Putamen (tissue), 1 donor: ENCODE results near the gene NPHP4.

ENCODE experiments used
- DNase-seq: peaks from one replicate; pipeline ENCODE4 v3.0.0-alpha.2; 2016; ENCODE audit warnings: low spot score

NPHP4 gene

DNA sequence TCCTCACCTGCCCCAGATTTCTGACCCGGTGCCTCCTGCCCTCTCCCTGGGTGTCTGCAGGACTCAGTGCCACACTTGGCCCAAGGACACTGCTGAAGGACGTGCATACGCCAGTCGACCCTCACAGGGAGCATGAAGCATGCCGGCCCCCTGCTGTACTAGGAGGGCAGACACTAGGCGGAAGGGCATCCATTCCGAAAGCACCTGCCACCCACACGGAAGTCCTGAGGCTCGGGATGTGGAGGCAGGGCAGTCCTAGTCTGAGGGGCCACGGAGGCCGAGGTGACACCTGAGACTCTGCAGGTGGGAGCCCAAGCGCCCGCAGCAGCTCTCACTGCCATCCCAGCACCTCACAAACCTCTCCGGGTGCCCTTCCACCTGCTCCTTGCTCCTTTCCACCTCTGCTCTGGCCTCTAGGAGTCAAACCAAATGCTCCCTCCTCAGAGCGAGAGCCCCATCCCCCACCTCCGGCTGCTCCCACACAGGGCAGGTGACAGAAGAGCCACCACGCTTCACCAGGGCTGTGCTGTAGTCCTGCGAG lies 2.4 kb downstream of the NPHP4 start:
- no peak for DNase-seq

DNA sequence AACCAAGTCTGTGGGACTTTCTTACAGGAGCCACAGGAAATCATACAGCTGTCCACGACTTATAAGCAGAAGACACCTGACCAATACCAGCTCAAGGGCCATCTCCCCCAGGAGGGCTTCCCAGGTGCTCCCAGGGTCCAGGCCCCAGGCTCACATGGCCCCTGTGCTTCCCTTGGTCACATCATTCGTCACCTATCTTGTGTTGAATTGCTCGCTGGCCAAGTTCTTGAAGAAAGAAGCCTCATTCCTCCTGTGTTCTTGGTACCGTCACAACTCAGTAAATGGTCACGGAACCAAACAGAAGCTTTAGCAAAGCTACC lies 3.0 kb downstream of the NPHP4 start:
- DNase-seq = no peak

DNA sequence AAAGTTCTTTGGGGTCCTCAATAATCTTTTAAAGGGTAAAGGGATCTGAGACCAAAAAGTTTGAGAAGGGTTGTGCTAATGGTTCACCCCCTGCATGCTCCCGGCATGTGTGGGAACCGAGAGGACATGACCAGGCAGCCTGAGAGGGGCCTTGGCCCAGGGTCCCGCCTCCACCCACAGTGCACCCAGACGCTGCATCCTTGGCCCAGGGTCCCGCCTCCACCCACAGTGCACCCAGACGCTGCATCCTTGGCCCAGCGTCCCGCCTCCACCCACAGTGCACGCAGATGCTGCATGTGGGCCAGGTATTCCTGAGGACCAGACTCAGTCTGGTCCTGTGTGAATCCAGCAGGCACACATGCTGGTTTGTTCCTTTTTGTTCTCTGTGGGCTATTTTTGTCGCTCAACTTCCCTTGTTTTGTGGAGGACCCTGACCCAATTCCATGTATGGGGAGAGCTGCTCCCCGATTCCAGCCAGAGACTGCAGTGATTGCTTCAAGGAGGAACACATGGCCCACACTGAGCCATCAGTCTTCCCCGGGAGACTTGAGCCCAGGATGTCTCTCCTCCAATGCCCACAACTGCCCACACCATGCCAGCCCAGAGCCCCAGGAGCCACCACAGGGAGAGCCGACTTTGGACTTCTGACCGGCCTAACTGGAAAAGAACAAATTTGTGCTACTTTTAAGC lies 3.5 kb downstream of the NPHP4 start:
- DNase-seq = no peak

DNA sequence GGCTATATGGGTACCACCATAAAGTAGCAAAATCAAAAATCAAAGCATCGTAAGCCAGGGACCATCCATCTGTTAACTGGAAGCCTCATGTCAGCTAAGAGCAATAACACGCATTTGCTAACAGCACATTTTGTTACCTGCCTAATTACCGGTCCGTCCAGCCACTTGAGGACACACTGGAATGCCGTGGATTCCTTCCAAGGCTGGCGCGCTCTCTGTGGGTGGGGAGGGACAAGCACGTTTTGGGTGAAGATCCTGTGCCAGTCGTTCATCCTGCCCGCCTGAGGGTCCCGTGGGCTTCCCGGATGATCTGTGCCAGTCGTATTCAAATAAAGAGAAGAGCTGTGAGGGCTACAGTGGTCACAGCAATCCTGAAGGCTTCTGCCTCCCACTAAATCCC lies 6.2 kb downstream of the NPHP4 start:
- no peak for DNase-seq

DNA sequence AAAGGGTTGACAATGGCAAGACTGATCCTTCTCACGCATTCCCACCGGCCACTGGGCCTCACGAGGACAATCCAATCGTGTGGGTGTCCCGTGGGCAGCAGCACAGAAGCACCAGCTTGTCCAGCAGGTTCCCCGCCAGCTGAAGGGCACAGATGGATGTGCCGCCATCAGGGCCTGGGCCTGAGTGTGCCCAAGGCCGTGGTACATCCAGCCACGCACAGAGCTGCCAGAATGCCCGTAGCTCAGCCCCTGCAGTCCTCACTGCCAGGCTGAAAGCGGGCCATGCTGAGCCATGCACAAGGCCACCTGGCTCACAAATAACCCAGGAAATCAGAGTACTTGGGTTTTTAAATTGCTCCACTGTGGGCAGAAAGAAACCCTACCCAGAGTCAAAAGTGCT lies 7.0 kb downstream of the NPHP4 start:
- no peak for DNase-seq

DNA sequence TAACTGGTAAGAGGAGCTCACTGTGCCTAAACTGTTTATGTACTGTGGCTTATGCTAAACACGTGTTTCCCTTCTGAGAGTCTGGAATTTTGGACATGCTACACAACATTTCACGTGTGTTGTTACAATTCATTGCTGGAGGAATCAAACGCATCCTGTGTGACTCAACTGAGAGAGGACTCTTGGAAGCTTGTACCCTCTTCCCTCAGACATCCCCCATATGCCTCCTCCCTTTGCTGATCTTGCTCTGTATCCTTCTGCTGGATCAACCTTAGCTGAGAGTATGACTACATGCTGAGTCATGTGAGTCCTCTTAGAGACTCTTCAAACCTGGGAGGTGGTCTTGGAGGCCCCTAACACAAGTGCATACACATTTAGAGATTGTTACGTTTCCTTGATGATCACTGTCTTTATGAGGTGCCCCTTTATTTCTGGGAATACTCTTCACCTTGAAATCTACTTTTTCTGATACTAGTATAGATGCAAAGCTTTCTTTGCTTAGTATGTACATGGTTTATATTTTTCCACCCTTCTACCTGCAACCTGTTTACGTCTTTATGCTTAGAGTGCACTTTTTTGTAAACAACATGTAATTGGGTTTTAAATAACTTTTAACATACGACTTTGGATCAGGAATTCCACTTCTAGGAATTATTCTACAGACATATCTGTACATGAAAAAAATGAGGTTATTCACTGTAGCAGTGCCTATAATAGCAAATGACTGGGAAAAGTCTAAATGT lies 8.7 kb downstream of the NPHP4 start:
- DNase-seq = no peak

DNA sequence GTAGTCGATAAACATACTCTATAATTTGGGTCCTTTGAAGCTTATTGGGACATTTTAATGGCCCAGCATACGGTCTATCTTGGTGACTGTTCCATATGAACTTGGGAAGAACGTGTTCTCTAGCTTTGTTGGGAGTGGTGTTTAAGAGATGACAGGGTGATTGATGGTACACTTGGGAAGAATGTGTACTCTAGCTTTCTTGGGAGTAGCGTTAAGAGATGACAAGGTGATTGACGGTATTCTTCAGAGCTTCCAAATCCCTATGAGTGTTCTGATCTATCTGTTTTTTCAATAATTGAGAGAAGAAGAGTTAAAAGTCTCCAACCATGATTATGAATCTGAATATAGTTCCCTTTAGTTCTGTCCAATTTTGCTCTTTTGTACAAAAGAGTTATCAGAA lies 9.4 kb downstream of the NPHP4 start:
- no peak for DNase-seq

DNA sequence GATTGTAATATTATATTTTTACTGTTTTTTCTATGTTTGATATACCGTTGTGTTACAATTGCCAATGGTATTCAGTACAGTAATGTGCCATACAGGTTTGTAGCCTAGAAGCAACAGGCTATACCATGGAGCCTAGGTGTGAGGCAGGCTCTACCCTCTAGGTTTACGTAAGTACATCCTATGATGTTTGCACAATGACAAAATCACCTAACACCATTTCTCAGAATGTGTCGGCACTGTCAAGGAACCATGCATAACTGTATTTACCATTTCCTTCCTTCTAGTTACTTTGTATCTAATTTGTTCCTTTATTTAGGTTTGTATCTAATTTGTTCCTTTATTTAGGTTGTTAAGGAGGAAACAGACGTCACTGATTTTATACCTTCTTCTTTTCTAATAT lies 9.9 kb downstream of the NPHP4 start:
- DNase-seq = no peak

DNA sequence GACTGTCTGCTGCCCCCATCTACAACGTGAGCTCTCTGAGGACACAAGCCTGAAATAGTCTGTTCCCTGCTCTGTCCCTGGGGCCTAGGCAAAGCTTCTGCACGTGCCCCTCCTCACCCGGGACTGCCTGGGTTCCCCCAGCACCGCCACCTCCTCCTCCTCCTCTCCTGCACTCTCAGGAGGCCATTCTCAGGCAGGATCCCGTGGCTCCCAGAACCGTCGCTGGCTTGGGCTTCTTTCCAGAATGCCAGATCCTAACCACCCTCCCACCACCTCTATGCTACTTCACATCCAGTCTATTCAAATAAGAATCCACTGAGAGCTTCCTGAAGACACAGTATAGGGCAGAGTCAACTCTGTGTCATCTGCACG lies 11.2 kb downstream of the NPHP4 start:
- no peak for DNase-seq

DNA sequence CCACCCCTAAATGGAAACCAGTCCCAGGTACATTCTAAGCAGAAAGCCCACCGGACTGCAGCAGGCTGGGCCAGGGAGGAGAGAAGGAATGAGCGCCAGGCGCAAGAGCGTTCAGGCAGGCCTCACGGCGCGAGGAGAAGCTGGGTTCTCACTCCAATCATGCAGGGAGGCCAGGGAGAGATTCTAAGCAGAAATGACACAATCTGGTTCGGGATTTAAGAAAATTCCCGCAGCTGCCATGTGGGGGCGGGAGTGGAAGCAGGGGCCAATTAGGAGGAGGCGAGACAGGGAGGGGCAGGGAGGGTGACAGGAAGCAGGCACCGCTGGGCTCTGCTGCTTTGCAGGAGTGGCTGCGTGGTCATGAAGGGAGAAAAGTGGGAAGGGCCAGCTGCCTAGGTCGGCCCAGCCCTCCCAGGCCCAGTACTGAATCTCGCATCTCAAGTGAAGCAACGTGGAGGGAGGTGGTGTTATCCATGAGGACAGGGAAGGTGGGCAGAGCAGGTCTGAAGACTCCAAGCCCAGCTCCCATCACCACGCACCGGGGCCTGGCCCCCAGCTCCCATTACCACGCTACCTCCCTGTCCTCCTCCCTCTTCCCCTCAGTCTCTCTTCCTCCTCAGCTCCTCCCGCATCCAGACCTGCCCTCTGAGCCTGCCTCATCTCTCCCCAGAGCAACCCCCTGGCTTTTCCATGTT lies 11.8 kb downstream of the NPHP4 start:
- peak; percentile 55 for DNase-seq

DNA sequence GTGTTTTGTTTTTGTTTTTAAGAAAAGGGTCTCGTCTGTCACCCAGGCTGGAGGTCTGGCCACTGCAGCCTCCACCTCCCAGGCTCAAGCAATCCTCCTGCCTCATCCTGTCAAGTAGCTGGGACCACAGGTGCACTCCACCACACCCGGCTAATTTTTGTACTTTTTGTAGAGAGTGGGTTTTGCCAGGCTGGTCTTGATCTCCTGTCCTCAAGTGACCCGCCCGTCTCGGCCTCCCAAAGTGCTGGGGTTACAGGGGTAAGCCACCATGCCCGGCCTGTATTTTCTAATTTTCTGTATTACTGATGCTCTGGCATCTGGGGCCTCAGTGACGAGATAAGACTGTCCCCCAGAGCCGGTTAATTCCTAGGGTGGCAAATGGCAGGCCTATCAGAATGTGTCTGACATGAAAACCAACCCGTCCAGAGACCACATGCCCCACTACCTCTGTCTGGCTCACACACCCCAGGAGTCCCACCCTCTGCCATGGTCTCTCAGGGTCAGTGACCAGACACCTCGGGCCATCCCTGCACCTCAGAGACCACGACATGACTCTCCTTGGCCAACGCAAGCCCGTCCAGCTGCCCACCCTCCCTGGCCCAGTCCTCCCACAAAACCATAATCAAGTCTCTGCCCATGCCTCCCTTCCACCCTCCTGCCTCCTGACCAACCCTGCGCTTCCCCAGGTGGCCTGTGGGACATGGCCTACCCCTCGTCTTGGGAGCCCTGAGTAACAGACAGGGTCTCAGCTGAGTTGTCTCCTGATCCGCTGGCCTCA lies 12.5 kb downstream of the NPHP4 start:
- DNase-seq = no peak

DNA sequence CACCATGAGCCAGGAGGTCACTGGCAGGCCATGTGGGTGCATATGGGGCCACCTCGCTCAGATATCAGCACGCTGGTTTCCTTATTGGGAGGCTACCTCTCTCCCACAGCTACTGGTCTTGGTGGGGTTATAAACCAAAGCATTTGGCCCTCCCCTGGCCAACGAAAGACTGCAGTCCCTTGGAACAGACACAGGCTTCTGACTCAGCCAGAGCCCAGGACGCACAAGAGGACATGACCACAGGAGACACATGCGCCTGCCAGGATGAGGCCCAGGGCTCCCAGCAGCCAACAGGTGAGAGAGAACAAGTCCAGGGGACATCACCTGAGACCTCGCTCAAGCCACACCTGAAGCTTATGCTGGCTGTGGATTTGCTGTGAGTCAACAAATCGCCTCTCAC lies 13.8 kb downstream of the NPHP4 start:
- DNase-seq = no peak

DNA sequence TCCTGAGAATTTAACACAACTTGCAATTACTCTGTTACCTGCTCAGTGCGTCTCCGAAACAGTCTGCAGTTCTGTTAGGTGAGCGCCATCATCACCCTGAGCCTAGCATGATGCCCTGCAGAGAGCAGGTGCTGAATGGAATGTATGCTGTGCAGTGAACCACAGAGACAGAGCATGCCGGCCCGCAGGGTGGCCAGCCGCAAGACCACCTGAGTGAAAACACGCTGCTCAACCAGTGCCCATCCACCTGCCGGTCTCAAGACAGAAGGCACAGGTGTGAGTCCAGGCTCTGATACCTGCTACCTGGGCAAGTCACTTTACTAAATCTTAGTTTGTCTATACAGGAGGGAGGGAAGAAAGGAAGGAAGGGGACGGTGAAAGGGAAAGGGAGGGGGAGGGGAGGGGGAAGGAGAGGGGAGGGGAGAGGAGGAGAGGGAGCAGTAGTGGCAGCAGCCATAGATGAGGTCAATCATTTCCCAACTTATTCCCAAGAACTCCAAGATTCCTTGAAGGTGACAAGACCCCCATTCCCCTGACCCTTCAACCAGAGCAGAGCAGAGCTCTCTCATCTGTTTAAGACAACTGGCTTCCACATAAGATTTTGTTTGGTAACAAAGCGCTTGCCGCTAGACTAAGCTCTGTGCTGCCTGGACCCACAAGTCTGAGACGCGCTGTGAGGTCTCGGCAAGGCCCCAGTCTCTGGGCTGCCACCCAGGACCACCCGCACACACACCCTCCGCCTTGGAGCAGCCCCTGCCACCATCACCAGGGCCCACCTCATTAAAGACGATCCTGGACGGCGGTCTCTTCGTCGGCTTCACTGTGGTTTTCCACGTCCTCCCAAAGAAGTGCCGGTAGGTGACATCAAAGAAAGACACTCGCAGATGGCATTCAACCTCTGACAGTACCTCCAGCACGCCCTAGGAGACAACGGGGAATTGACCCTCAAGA lies 14.5 kb downstream of the NPHP4 start:
- no peak for DNase-seq

DNA sequence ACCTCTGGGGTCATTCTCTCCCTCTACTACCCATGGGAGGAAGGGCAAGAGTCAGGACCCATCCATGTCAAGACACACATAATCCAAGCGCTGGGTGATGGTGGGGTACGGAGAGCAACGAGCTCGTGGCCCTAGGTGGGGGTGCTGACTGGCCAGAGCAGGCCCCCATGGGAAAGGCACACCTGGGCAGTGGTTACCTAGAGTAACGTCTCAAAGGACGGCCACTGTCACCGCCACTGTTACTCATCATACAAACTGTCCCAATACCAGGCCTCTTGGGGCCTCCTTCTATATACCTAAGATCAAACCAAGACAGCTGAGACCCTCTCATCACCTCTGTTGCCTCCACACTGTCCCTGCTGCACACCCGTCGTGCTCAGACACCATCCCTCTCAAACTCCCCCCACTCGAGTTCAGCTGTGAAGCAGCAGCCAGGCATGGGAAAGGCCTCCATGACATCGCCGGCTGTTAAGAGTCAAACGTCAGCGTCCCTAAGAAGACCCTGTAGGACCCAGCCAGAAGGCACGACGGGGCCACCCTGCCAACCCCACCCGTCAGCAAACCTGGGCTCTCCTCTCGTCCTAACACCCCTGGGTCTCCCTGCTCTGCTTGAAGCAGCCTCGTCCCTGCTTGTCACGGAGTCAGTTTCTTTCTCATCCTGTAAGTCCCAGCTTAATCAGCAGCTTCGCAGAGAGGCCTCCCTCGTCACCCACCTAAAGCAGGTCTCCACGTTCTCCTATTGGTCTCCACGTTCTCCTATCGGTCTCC lies 15.3 kb downstream of the NPHP4 start:
- DNase-seq = no peak

DNA sequence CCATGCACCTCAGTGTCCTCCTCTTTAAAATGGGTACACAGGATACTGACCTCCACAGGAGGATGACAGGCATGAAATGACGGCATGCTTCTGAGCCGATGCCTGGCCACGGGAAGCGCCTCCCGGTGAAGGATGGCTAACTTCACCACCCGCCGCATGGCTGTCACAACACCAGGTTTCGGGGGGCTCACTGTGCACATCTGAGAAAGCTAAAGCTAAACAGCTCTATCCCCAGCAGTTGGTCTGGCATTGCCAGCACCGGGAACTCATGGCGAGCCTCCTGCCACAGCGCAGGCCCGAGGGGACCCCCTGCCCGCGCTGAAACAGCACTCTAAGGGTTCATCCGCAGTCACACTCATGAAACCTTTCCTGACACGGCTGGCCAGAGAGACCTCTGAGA lies 16.0 kb downstream of the NPHP4 start:
- no peak for DNase-seq

DNA sequence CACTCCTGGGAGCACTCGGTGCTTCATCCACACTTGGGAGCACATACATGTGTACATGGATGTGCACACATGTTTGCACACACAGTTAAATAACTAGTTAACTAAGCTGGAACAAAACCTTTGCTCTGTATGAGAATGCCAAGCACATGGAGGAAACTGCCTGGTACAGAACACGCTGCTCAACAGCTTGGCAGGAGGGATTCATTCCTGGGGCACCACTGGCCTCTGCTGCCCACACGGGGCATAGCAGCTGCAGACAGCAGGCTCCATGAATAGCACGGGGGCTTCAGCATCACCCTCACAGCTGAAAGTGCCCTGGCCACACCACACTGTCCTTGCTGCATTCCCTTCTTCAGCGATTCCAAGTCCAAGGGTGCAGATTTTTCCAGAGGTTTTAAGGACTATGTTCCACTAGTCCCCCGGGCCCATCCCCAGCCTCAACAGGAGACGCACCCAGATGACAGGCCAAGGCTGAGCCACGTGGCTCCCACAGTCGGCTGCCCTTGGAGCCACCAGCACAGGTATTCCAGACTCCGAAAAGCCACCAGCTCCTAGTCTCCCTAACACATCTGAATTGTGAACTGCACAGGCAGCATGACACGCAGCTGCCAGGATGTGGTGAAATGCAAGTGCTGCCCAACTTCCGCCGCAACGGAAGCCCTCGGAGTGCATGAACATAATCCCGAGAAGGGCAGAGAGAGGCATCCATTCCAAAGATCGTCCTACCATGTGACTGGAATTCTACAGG lies 16.9 kb downstream of the NPHP4 start:
- DNase-seq = no peak

DNA sequence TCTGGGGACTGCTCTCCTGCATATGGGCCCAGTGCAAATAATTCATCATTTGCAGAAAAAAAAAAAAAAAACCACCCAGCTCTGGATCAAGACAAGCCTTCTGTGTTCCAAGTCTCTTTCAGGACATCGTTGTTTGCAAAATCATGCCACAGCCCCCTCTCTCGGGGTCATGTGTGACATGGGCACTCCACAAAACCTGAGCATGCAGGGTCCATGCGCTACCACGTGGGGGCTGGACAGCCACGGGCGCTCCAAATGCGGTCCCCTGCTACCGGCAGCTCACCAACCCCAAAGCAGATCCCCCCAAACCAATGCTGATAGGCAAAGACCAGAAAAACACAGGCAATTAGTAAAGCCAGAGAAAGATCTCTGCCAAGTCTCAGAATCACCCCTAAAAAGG lies 17.6 kb downstream of the NPHP4 start:
- no peak for DNase-seq

DNA sequence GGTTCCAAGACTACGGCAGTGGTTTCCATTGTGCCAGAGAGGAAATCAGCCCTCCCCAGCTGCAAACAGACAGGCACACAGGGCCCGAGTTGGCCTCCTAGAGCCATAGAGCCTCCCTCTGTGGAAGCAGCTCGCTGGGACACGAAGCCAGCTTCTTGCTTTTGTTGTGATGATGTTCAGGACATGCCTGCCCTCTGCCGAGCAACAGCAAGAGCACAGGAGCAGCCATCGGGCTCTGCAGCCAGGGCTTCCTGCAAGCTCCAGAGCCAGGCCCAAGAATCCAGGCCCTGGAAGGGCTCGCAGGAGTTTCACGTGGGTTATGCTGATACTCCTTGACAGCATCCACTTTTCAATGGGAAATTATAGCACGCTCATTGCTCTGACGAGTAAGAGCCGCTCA lies 18.5 kb downstream of the NPHP4 start:
- peak; percentile 82 for DNase-seq

DNA sequence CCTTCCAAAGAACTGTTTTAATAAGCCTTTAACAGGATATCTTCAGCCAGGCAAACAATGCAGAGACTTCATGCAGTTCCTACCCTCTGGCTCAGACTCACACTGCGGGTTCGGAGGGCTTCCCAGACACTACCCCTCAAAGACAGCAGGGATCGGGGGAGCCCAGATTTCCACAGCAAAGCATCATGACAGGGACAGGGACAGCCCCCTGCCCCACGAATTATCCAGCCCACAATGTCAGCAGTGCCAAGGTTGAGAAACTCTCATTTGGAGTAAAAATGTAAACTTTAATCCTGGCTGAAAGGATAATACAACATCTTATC lies 20.1 kb downstream of the NPHP4 start:
- no peak for DNase-seq
